Effector CD8-positive, alpha-beta T cell (primary cell): ENCODE measurements around the gene NHSL2.

Source experiments
- DNase-seq: peaks from one replicate; lab custom pipeline; 2025; lab: John Stamatoyannopoulos, UW

The NHSL2 gene

DNA sequence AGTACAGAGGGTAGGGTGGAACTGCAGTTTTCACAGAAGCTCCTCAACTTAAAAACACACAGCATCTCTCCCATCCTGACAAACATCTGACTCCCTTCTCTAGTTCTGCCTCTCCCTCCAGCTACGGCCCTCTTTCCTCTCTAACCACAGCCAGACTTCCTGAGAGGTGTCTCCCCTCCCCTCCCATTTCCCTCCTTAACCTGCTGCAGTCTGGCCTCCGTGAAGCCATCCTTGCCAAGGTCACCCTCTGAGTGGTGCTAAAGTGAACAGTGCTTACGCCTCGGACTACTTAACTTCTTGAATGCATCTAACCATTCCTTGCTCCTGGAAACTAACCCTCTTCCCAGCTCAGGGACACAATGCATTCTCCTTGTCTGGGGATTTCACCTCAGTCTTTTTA is 167.8 kb downstream of the NHSL2 start:
- no peak for DNase-seq

DNA sequence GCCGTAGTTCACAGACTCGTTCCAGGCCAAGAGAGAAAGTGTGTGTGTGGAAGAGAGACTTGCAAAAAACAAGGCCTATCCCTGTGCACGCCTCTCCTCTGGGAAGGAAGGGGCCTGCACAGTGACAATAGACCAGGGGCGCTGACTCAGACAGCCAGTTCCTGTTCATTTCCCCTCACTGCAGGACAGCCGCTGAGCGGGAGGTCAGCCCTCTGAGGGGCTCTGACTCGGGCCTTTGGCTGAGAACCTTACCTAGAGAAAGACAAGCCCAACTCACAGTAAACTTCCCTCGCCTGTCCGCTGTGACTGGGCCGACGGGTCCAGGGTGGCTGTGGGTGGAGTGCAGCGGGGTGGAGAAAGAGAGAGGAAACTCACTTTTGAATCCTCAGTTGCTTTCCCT is 169.0 kb downstream of the NHSL2 start:
- DNase-seq = no peak

DNA sequence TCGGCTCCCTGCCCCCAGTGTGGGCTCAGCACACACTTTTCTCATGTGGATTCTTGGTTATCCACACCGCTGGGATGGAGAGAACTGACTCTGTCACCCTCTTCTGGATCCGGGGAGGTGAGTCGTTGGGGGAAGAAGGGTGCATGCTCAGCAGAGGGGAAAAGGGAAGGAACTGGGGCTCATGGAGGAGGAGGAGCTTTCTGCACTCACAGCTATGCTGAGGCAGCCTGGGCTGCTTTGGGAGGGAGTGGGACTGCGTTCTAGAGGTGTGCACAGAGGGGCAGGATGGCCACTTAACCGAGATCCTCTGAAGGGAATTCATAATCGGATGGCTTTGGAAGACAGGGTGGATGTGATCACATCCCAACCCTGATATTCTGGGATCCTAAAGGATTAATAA is 169.5 kb downstream of the NHSL2 start:
- DNase-seq = no peak

- no peak for DNase-seq
Observed at GRCh38 chrX:72080800-72081199, 170.2 kb downstream of the NHSL2 start.

- DNase-seq = no peak
Observed at GRCh38 chrX:72081605-72082320, 171.1 kb downstream of the NHSL2 start.

GRCh38 chrX:72083291-72083690 is 172.6 kb downstream of the NHSL2 start:
- no peak for DNase-seq

DNA sequence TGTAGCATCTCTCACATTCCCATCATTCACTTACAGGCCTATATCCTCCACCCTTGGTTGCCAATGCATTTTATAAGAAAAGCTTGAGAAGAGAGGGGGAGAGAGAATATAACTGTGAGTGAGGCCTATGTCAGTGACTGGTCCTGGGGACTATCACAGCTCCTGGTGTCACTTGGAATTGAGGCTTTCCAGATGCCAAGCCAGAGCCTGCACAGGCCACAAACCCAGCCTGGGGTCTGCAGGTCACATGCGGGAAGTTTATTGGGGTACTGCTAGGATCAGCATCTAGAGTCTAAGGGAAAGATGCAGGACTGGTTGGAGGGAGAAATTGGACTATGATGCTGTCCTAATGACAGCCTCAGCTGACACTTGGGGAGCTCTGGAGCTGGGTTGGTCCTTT is 173.5 kb downstream of the NHSL2 start:
- no peak for DNase-seq

GRCh38 chrX:72086995-72087394 is 176.3 kb downstream of the NHSL2 start:
- DNase-seq = no peak

- DNase-seq = no peak
Observed at GRCh38 chrX:72088761-72089160, 178.1 kb downstream of the NHSL2 start.

- no peak for DNase-seq
Observed at GRCh38 chrX:72089254-72089653, 178.6 kb downstream of the NHSL2 start.

DNA sequence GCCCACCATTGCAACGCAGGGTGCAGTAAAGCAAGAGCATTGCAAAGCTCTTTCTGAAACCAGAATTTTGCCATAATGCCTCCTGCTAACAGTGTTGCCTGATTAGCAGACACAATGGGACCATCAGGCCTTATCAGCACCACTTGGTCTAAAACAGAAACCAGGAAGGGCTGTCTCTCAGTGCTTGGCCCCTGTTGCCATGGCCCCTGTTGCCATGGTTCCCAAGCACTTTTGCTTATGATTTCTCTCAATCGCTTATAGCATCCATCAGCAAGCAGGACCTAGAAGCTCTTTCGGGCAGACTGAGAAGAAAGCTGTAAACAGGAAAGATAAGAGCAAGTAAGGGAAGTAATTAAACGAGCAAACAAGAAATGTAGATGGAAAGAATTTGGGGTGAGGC is 184.2 kb downstream of the NHSL2 start:
- DNase-seq = peak; percentile 1

DNA sequence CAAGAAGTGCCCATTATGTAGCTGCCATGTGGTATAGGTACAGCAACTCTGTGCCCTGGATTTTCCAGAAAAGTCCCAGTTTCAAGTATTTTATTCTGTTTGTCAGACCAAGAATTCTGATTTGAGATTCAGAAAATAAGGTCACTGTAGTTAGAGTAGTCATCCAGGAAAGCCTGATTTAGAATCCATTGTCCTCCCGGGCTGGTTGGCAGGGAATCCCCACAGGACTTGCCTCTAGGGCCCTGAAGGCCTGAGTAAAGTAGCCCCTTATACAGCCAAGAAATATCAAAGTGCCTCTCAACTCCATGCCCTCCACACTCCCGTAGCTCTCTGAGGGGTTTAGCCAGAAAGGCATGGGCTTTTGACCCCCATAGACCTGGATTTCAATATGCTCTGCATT is 184.7 kb downstream of the NHSL2 start:
- DNase-seq = no peak

DNA sequence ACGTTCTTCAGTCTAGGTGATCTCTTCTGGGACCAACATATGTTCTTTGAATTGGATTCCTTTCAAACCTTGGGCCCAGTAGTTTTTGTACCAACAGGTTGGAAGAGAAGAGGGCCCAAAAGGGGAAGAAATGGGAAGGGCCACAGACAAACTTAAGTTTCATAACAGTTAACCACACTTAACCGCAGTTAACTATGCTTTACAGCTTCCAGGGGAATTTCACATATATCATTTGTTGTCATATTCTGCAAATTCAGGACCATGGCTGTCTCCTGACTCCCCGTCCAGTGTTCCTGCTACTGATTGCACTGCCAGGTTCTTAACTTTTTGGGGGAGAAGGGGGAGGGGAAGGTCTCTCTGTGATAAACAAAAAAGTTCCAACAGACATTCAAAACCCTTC is 186.5 kb downstream of the NHSL2 start:
- no peak for DNase-seq

DNA sequence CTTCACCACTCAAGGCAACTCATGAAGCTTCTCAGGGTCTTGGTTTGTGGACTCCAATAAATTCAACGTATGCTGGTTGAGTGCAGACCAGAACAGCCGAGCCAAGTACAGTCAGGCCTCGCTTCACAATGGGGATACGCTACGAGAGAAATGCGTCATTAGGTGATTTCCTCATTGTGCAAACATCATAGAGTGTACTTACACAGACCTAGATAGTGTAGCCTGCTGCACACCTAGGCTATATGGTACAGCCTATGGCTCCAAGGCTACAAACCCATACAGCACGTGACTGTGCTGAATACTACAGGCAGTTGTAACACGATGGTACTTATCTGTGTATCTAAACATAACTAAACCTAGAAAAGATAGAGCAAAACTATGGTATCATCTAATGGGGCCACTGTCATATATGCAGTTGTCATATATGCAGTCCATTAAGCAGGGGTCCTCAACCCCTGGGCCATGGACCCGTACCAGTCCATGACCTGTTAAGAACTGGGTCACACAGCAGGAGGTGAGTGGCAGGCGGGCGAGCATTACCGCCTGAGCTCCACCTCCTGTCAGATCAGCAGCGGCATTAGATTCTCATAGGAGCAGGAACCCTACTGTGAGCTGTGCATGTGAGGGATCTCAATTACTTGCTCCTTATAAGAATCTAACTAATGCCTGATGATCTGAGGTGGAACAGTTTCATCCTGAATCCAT is 189.6 kb downstream of the NHSL2 start:
- DNase-seq = no peak

GRCh38 chrX:72100824-72101351 is 190.2 kb downstream of the NHSL2 start:
- DNase-seq = peak; percentile 28

DNA sequence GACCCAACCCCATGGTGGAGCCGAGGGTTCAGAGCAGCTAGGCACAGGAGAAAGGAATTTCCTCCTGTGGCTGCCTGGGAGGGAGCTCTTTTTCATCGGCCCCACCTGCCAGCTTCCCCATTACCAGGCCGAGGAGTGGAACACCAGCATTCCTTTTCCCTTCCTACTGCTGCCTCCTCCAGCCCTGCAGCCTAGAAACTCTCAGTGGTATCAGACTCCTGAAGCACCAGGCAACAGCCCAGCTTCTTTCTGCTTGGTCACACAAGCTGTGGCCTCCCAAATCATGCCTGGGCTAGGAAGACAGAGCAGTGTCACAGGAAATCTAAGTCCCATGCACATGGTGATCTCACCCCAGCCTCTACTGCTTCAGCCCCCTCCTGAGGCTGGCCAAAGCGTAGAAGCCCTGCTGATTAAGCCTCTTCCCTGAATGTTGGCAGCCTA is 191.0 kb downstream of the NHSL2 start:
- DNase-seq = no peak

GRCh38 chrX:72102126-72102525 is 191.5 kb downstream of the NHSL2 start:
- DNase-seq = no peak

DNA sequence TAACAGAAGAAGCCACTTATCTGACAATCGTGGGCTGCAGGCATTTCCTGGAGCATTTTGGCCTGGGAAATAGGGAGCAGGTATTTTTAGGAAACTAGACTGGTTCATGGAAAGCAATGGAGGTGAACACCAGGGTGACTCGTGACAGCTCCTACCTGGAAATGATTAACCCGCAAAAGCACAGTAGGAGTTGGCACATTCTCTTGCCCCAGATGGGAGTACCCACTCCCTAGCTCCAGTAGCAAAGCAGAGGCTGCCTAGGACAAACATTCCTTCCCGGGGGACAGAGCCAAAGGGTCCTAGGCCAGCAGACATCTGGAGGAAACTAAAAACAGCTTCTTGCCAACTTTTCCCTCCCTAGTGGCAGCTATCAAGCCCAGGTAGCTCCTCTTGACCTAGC is 192.1 kb downstream of the NHSL2 start:
- no peak for DNase-seq

DNA sequence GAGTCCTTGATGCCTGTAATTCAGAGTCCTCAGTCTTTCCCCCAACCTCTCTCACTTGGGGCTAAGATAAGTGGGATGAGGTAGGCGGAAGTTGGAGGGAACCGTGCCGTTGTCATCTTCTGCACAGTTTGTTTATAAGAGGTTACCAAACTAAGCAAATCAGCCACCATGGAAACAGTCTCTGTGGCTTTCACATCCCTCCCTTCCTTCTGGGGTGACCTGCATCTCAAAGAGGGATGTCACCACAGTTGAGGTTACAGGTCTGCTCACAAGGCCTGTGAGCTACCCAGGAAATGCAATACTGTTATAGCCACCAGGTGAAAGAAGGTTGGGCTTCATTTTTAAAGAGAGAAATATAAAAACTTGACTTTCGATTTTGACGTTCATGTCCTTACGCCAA is 194.8 kb downstream of the NHSL2 start:
- peak; percentile 0 for DNase-seq

DNA sequence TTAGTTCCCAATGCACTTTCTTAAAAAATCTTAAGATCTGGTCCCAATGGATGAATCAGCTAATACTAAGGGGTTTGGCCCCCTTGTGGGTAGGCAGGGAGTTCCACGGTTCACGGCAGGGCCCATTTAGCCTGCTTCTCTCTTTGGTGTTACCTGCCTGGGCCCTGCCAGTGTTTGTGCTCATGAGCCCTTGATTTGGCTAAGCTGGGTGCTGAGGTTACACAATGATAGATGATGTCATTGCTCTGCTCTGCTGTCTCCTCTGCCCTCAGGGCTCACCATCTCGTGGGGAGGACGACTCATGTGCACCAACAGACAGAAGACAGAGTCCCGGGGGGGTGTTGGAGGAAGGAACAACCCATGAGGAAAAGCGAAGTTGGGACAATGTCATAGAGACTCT is 196.7 kb downstream of the NHSL2 start:
- DNase-seq = no peak

DNA sequence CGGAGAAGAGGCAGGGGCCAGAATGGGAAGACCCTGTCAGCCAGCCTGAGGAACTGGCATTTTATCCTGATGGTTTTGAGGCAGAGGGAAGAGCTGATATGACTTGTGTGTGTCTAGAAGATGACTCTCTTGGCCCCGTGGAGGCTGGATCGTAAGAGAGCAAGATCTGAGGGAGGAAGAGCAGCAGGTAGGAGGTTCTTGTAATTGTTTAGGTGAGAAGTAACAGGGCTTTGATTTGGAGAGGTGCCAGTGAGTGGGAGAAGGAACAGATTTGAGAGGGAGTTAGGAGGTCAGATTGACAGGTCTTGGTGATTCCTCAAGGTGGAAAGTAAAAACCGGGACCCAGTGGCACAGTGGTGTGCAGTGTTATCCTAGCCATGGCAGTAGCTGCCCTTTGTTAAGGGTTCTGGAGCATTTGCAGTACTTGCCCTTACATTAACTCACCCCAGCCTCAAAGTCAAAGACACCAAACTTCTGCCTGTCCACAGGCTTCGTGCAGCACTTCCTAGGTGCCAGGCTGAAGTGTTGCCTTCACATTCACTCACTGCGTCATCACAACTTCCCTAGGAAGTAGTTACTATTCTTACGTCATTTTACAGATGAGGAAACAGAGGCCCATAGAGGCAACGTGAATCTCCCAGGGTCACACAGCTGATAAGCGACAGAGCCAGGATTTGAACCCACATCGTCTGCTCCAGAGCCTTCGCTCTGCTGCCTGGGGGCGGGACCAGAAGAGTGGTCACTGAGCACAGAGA is 197.4 kb downstream of the NHSL2 start:
- DNase-seq = no peak

DNA sequence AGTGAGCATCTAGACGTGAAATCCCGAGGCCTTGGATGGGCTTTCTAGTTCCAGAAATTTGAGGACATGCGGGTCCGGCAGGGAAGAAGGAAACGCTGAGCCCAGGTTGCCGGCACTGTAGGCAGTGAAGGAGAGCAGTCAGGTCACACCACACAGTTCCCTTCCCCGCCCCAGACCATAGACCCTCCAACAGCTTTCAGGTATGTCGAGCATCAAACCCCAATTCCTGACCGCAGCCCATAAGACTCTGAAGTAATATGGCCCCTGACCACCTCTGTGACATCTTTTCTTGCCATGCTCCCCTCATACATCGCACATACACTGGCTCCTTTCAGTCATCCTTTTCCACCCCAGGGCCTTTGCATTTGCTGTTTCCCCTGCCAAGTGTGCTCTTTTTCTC is 198.0 kb downstream of the NHSL2 start:
- no peak for DNase-seq
